ENCODE measurements around the gene UBR4.
A peak's percentile ranks its signal among the peaks of the same experiment; 100 is the strongest.

Gene UBR4

GRCh38 chr1:19123837-19124236 lies 86.2 kb downstream of the UBR4 start:
- Mint-ChIP-seq H3K4me3 (no peak overlapping the region), H3K27ac (peak overlapping the region; percentile 83), H3K4me1 (ENCODE audit: low read depth) (peaks cover 34% of the 10 kb centered on the region), H3K27me3 (no peaks in the 10 kb centered on the region), H3K36me3 (ENCODE audit: low read depth) (peaks cover 100% of the 10 kb centered on the region), H3K9me3 (no peaks in the 10 kb centered on the region)
- DNase-seq, result no peak

GRCh38 chr1:19122668-19123067 lies 87.4 kb downstream of the UBR4 start:
- Mint-ChIP-seq H3K36me3 (ENCODE audit: low read depth) (peaks cover 99% of the 10 kb centered on the region), H3K9me3 (no peaks in the 10 kb centered on the region), H3K4me1 (ENCODE audit: low read depth) (peaks cover 34% of the 10 kb centered on the region), H3K27me3 (no peaks in the 10 kb centered on the region), H3K27ac (no peak overlapping the region), H3K4me3 (no peak overlapping the region)
- no peak for DNase-seq

- Mint-ChIP-seq H3K4me3 (no peak overlapping the region), H3K36me3 (ENCODE audit: low read depth) (peaks cover 99% of the 10 kb centered on the region), H3K27ac (peak overlapping the region; percentile 13), H3K9me3 (no peaks in the 10 kb centered on the region), H3K4me1 (ENCODE audit: low read depth) (peaks cover 26% of the 10 kb centered on the region), H3K27me3 (no peaks in the 10 kb centered on the region)
- DNase-seq, result no peak
Measured at GRCh38 chr1:19121192-19121591, 88.9 kb downstream of the UBR4 start.

- H3K27me3 Mint-ChIP-seq, result no peaks in the 10 kb centered on the region
- peaks cover 99% of the 10 kb centered on the region for H3K36me3 Mint-ChIP-seq (ENCODE audit: low read depth)
- H3K4me1 Mint-ChIP-seq (ENCODE audit: low read depth), result peaks cover 18% of the 10 kb centered on the region
- DNase-seq, result no peak
- no peak overlapping the region for H3K4me3 Mint-ChIP-seq
- no peaks in the 10 kb centered on the region for H3K9me3 Mint-ChIP-seq
- no peak overlapping the region for H3K27ac Mint-ChIP-seq
Measured at GRCh38 chr1:19120070-19120469, 90.0 kb downstream of the UBR4 start.

- no peaks in the 10 kb centered on the region for H3K9me3 Mint-ChIP-seq
- H3K36me3 Mint-ChIP-seq (ENCODE audit: low read depth), result peaks cover 99% of the 10 kb centered on the region
- H3K4me3 Mint-ChIP-seq, result no peak overlapping the region
- H3K27me3 Mint-ChIP-seq, result no peaks in the 10 kb centered on the region
- no peak for DNase-seq
- no peaks in the 10 kb centered on the region for H3K4me1 Mint-ChIP-seq (ENCODE audit: low read depth)
- no peak overlapping the region for H3K27ac Mint-ChIP-seq
Measured at GRCh38 chr1:19115082-19115808, 94.8 kb downstream of the UBR4 start.

GRCh38 chr1:19113697-19114092 lies 96.4 kb downstream of the UBR4 start:
- DNase-seq, result peak; percentile 47
- H3K4me3 Mint-ChIP-seq, result no peak overlapping the region
- H3K27ac Mint-ChIP-seq, result no peak overlapping the region
- H3K4me1 Mint-ChIP-seq (ENCODE audit: low read depth), result no peaks in the 10 kb centered on the region
- no peaks in the 10 kb centered on the region for H3K27me3 Mint-ChIP-seq
- no peaks in the 10 kb centered on the region for H3K9me3 Mint-ChIP-seq
- H3K36me3 Mint-ChIP-seq (ENCODE audit: low read depth), result peaks cover 99% of the 10 kb centered on the region

GRCh38 chr1:19112891-19113696 lies 97.0 kb downstream of the UBR4 start:
- no peak overlapping the region for H3K27ac Mint-ChIP-seq
- no peak for DNase-seq
- H3K4me3 Mint-ChIP-seq, result no peak overlapping the region
- H3K36me3 Mint-ChIP-seq (ENCODE audit: low read depth), result peaks cover 99% of the 10 kb centered on the region
- no peaks in the 10 kb centered on the region for H3K9me3 Mint-ChIP-seq
- H3K27me3 Mint-ChIP-seq, result no peaks in the 10 kb centered on the region
- no peaks in the 10 kb centered on the region for H3K4me1 Mint-ChIP-seq (ENCODE audit: low read depth)

- no peaks in the 10 kb centered on the region for H3K4me1 Mint-ChIP-seq (ENCODE audit: low read depth)
- H3K4me3 Mint-ChIP-seq, result no peak overlapping the region
- DNase-seq, result no peak
- H3K27me3 Mint-ChIP-seq, result no peaks in the 10 kb centered on the region
- no peaks in the 10 kb centered on the region for H3K9me3 Mint-ChIP-seq
- peaks cover 97% of the 10 kb centered on the region for H3K36me3 Mint-ChIP-seq (ENCODE audit: low read depth)
- peak overlapping the region; percentile 38 for H3K27ac Mint-ChIP-seq
Measured at GRCh38 chr1:19110257-19110927, 99.7 kb downstream of the UBR4 start.

GRCh38 chr1:19109545-19109944 lies 100.5 kb downstream of the UBR4 start:
- H3K9me3 Mint-ChIP-seq, result no peaks in the 10 kb centered on the region
- H3K4me1 Mint-ChIP-seq (ENCODE audit: low read depth), result no peaks in the 10 kb centered on the region
- DNase-seq, result no peak
- H3K27me3 Mint-ChIP-seq, result no peaks in the 10 kb centered on the region
- H3K27ac Mint-ChIP-seq, result no peak overlapping the region
- H3K4me3 Mint-ChIP-seq, result no peak overlapping the region
- H3K36me3 Mint-ChIP-seq (ENCODE audit: low read depth), result peaks cover 97% of the 10 kb centered on the region

GRCh38 chr1:19101244-19101643 lies 108.8 kb downstream of the UBR4 start:
- no peak overlapping the region for H3K4me3 Mint-ChIP-seq
- H3K27ac Mint-ChIP-seq, result no peak overlapping the region
- no peaks in the 10 kb centered on the region for H3K27me3 Mint-ChIP-seq
- peaks cover 100% of the 10 kb centered on the region for H3K36me3 Mint-ChIP-seq (ENCODE audit: low read depth)
- DNase-seq, result no peak
- no peaks in the 10 kb centered on the region for H3K4me1 Mint-ChIP-seq (ENCODE audit: low read depth)
- no peaks in the 10 kb centered on the region for H3K9me3 Mint-ChIP-seq

GRCh38 chr1:19100028-19100427 lies 110.0 kb downstream of the UBR4 start:
- no peak overlapping the region for H3K4me3 Mint-ChIP-seq
- H3K9me3 Mint-ChIP-seq, result no peaks in the 10 kb centered on the region
- peaks cover 100% of the 10 kb centered on the region for H3K36me3 Mint-ChIP-seq (ENCODE audit: low read depth)

GRCh38 chr1:19096990-19097389 lies 113.1 kb downstream of the UBR4 start:
- Mint-ChIP-seq H3K9me3 (no peaks in the 10 kb centered on the region), H3K27ac (no peak overlapping the region), H3K36me3 (ENCODE audit: low read depth) (peaks cover 100% of the 10 kb centered on the region), H3K4me3 (no peak overlapping the region), H3K27me3 (no peaks in the 10 kb centered on the region), H3K4me1 (ENCODE audit: low read depth) (no peaks in the 10 kb centered on the region)
- DNase-seq, result no peak

More at GRCh38 chr1:19100028-19100427, 110.0 kb downstream of the UBR4 start:
- Mint-ChIP-seq H3K27me3 (no peaks in the 10 kb centered on the region), H3K27ac (peak overlapping the region; percentile 65), H3K4me1 (ENCODE audit: low read depth) (no peaks in the 10 kb centered on the region)
- DNase-seq, result no peak

- H3K4me3 Mint-ChIP-seq, result no peak overlapping the region
- no peak for DNase-seq
- peaks cover 100% of the 10 kb centered on the region for H3K36me3 Mint-ChIP-seq (ENCODE audit: low read depth)
- no peak overlapping the region for H3K27ac Mint-ChIP-seq
- no peaks in the 10 kb centered on the region for H3K27me3 Mint-ChIP-seq
- H3K4me1 Mint-ChIP-seq (ENCODE audit: low read depth), result no peaks in the 10 kb centered on the region
- no peaks in the 10 kb centered on the region for H3K9me3 Mint-ChIP-seq
Measured at GRCh38 chr1:19096036-19096833, 113.8 kb downstream of the UBR4 start.
